ENCODE results near the gene KCNC1. TPM values are rescaled to one million over a fixed set of nuclear protein-coding genes. Genes with fewer than 3 reads are reported as not detected.

The KCNC1 gene
- total RNA-seq, 1 donor from 2014 or later, result 5.1 TPM

- DNase-seq (ENCODE audit: low spot score), result no peak
Measured at GRCh38 chr11:17788084-17788483, 53.5 kb downstream of the KCNC1 start.

GRCh38 chr11:17790453-17790852, 55.9 kb downstream of the KCNC1 start:
- no peak for DNase-seq (ENCODE audit: low spot score)

GRCh38 chr11:17791144-17791543, 56.6 kb downstream of the KCNC1 start:
- no peak for DNase-seq (ENCODE audit: low spot score)

GRCh38 chr11:17792161-17792560, 57.6 kb downstream of the KCNC1 start:
- DNase-seq (ENCODE audit: low spot score), result no peak

GRCh38 chr11:17793642-17794170, 59.1 kb downstream of the KCNC1 start:
- DNase-seq (ENCODE audit: low spot score), result no peak

- DNase-seq (ENCODE audit: low spot score), result no peak
Measured at GRCh38 chr11:17794981-17795380, 60.4 kb downstream of the KCNC1 start.

- no peak for DNase-seq (ENCODE audit: low spot score)
Measured at GRCh38 chr11:17796154-17796553, 61.6 kb downstream of the KCNC1 start.

- DNase-seq (ENCODE audit: low spot score), result peak; percentile 49
Measured at GRCh38 chr11:17798253-17798652, 63.7 kb downstream of the KCNC1 start.

GRCh38 chr11:17798716-17799115, 64.1 kb downstream of the KCNC1 start:
- DNase-seq (ENCODE audit: low spot score), result no peak

- no peak for DNase-seq (ENCODE audit: low spot score)
Measured at GRCh38 chr11:17799147-17799546, 64.6 kb downstream of the KCNC1 start.

- DNase-seq (ENCODE audit: low spot score), result no peak
Measured at GRCh38 chr11:17801166-17801565, 66.6 kb downstream of the KCNC1 start.

- DNase-seq (ENCODE audit: low spot score), result no peak
Measured at GRCh38 chr11:17802491-17802890, 67.9 kb downstream of the KCNC1 start.

GRCh38 chr11:17803754-17804334, 69.3 kb downstream of the KCNC1 start:
- DNase-seq (ENCODE audit: low spot score), result no peak

- DNase-seq (ENCODE audit: low spot score), result no peak
Measured at GRCh38 chr11:17805043-17805442, 70.5 kb downstream of the KCNC1 start.

GRCh38 chr11:17805873-17806272, 71.3 kb downstream of the KCNC1 start:
- DNase-seq (ENCODE audit: low spot score), result no peak

GRCh38 chr11:17807034-17807433, 72.5 kb downstream of the KCNC1 start:
- DNase-seq (ENCODE audit: low spot score), result no peak

GRCh38 chr11:17810041-17810440, 75.5 kb downstream of the KCNC1 start:
- no peak for DNase-seq (ENCODE audit: low spot score)

- DNase-seq (ENCODE audit: low spot score), result peak; percentile 19
Measured at GRCh38 chr11:17810746-17811145, 76.2 kb downstream of the KCNC1 start.

GRCh38 chr11:17811352-17811751, 76.8 kb downstream of the KCNC1 start:
- peak; percentile 30 for DNase-seq (ENCODE audit: low spot score)

GRCh38 chr11:17812091-17812864, 77.7 kb downstream of the KCNC1 start:
- DNase-seq (ENCODE audit: low spot score), result peak; percentile 51

- no peak for DNase-seq (ENCODE audit: low spot score)
Measured at GRCh38 chr11:17812865-17813187, 78.2 kb downstream of the KCNC1 start.

GRCh38 chr11:17813391-17814059, 78.9 kb downstream of the KCNC1 start:
- DNase-seq (ENCODE audit: low spot score), result no peak

GRCh38 chr11:17814546-17814945, 80.0 kb downstream of the KCNC1 start:
- DNase-seq (ENCODE audit: low spot score), result no peak
